AG09319 (cell line): ENCODE data around the gene SMG6.

ENCODE experiments used
- DNase-seq: peaks from one replicate; pipeline ENCODE4 v3.0.0-alpha.2; 2010; ENCODE audit warnings: low read depth; ENCODE audit errors: extremely low read depth
- TF ChIP-seq, protein P1 (sequence below): IDR thresholded peaks from 2 replicates; pipeline ENCODE4 v1.5.1; 2011; ENCODE audit warnings: low read depth, mild to moderate bottlenecking, inconsistent platforms, low read length, moderate library complexity

SMG6 gene

DNA sequence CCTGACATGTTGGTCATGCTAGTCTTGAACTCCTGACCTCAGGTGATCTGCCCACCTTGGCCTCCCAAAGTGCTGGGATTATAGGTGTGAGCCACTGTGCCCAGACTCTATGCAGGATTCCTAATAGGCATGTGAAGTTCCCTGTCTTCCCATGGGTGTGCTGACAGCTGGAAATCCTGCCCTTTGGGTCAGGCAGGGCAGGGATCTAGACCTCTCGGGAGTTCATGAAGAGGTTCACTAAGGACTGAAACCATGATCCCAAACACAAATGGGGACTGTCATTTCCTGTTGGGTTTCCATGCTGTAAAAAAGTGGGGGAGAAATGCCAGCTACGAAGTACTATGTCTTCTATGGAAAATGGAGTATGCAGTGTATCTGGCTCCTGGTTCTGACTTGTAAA, 196.5 kb downstream of the SMG6 start:
- no peak for DNase-seq
- TF ChIP-seq, protein P1, sequence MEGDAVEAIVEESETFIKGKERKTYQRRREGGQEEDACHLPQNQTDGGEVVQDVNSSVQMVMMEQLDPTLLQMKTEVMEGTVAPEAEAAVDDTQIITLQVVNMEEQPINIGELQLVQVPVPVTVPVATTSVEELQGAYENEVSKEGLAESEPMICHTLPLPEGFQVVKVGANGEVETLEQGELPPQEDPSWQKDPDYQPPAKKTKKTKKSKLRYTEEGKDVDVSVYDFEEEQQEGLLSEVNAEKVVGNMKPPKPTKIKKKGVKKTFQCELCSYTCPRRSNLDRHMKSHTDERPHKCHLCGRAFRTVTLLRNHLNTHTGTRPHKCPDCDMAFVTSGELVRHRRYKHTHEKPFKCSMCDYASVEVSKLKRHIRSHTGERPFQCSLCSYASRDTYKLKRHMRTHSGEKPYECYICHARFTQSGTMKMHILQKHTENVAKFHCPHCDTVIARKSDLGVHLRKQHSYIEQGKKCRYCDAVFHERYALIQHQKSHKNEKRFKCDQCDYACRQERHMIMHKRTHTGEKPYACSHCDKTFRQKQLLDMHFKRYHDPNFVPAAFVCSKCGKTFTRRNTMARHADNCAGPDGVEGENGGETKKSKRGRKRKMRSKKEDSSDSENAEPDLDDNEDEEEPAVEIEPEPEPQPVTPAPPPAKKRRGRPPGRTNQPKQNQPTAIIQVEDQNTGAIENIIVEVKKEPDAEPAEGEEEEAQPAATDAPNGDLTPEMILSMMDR, result no peak

DNA sequence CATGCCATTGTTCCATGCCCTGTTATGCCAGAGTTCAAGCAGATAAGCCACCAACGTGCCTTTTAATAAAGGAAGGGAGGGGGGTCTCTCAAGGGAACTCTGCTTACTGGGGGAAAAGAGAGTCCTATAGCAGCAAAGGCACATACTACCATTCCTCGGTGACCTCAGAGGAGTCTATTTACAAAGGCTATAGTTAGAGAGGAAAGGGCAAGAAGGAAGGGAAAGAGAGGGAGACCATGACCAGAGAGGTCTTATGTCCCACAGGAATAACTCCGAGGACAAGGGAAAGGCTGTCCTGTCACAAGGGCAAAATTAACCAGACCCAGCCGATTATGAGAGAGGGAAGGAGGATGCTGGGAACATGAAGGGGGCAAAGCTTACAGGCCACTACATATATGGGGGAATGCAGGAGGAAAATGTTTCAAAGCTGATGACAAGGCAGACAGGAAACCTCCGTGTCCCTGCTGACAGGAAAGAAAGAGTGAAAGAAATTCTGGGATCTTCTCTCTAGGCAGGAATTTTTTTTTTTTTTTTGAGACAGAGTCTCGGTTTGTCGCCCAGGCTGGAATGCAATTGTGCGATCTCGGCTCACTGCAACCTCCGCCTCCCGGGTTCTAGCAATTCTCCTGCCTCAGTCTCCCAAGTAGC, 197.2 kb downstream of the SMG6 start:
- DNase-seq, result no peak
- TF ChIP-seq, protein P1, result no peak

DNA sequence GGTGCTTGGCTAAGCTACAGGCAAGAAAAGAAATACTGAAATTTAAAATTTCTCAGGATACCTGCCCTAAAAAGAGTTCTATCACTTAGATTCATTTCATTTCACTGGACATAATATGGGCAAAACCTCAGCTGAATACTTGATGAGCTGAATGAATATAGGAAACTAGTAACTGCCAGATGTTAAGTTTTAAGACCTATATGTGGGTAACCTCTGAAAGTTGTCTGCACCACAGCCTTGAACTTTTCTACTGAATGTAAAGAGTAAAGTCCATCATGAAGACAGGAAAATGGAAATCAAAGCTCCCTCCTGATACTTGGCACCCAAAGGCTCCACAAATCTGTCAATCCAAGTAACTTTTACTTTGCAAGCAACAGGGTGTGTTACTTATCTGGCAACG, 197.9 kb downstream of the SMG6 start:
- no peak for DNase-seq
- TF ChIP-seq, protein P1, result no peak

DNA sequence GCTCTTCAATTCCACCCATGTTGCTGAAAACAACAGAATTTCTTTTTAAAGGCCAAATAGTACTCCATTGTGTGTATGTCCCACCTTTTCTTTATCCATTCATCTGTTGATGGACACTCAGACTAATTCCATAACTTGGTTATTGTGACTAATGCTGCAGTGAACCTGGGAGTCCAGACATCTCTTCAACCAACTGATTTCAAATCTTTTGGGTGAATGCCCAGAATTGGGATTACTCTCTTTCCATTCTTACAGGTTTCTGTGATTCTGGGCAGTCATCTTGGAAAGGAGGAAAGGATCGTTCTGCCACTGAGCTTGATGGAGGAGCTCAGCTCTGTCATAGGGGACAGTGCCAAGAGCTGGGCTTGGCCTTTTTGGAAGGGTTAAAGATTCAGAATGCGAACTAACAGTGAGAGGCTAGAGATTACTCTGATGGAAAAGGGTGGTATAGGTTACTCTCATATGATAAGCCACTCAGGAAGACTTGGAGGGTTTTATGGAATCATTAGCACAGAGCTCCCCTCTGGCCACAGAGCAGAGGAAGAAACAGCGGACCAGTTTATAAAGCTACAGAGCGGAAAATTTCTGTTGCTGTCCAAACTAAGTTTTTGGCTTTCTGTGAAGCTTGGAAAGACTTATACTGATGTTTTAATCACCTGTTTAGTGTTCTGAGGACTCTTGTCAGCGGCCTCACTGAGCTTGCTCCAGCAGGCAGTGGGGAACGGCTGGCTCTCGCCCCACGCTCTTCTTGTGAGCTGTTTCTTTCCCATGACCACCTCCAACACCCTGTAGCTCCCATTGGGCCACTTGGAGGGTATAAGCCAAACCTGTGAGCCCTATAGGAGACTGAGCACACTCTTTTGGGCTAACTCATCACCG, 200.4 kb downstream of the SMG6 start:
- DNase-seq, result no peak
- TF ChIP-seq, protein P1, result no peak

DNA sequence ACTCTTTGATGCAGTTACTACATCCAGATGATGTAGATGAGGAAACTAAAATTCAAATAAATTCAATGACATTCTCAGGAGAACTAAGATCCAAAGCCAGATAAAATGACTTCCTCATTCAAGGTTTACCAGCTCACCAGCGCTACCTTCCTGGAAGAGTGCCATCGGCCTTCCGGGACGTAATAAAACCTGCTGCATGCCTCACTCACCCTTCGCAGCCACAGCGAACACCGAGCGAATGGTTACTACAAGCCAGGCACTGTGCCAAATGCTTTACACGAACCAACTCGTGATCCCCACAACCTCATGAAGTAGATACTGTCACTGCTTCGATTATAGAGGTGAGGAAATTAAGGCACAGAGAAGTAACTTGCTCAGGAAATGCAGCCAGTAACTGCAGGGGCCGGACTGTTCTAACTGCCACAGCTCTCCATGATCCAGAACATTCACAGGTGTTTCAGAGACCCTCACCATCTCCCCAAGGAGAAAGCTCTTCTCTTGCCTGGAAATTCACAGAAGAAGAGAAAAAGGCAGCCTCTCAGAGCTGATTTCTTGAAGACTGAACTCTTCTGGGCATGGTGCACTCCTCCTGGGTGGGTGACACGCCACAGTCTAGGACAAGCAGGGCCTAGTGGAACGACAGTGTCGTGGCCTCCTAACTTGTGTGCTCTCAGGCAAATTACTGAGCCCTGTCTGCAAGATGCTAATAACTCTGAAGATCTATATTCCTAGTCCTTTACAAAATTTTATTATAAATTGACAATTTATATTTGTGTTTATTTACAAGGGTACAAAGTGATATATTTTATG, 201.9 kb downstream of the SMG6 start:
- DNase-seq, result no peak
- TF ChIP-seq, protein P1, result no peak

DNA sequence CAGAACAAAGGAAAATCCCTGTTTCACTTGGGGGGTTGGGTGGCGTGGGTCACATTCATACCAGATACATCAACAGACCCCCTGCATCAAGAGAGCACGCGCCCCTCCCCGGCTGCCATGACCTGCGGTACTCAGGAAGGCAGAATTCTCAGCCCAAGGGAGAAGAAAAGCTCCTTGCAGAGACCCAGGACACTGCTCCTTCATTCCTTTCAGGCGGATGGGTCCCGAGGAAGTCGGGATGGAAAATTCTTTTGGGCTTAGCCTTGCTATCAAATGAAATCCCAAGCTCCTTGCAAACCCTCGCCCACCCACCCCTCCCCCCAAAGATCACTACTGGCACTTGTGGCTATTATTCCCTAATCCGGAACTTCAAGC, 208.1 kb downstream of the SMG6 start:
- TF ChIP-seq, protein P1, result no peak
- no peak for DNase-seq
